GM12878 (cell line): Measurements from ENCODE around the gene ITGA2. TPM values are rescaled to one million over a fixed set of nuclear protein-coding genes. Genes with fewer than 3 reads are reported as not detected.

Source experiments
- ASH2L ChIP-seq: fragments of 300-600, 200-600 bp; sonication (generic); IDR thresholded peaks from 2 replicates; pipeline ENCODE4 v1.6.1; 2017; ENCODE audit warnings: low read depth, mild to moderate bottlenecking, borderline replicate concordance
- BCL11A ChIP-seq: IDR thresholded peaks from 2 replicates; pipeline ENCODE4 v1.6.1; 2011; ENCODE audit warnings: low read depth, low read length
- BCLAF1 ChIP-seq: fragments of 450-650 bp; IDR thresholded peaks from 2 replicates; pipeline ENCODE4 v1.6.1; 2017; ENCODE audit warnings: antibody characterized with exemption, mild to moderate bottlenecking, moderate library complexity
- CHD2 ChIP-seq: IDR thresholded peaks from 2 replicates; pipeline ENCODE4 v1.6.1; 2011; ENCODE audit warnings: low read depth, low read length, improper control_type of control experiment, borderline replicate concordance
- CREB1 ChIP-seq: IDR thresholded peaks from 2 replicates; pipeline ENCODE4 v1.6.1; 2012; ENCODE audit warnings: low read depth, mild to moderate bottlenecking, inconsistent platforms
- HDAC2 ChIP-seq: fragments of 200-600 bp; sonication (generic); IDR thresholded peaks from 2 replicates; pipeline ENCODE4 v1.6.1; 2017
- PAX5 ChIP-seq: IDR thresholded peaks from 2 replicates; pipeline ENCODE4 v1.6.1; 2011; ENCODE audit warnings: low read depth, low read length, borderline replicate concordance
- POU2F2 ChIP-seq: IDR thresholded peaks from 3 replicates; pipeline ENCODE4 v1.6.1; 2011; ENCODE audit warnings: low read depth, mild to moderate bottlenecking, low read length, borderline replicate concordance
- RAD51 ChIP-seq: fragments of 450-650 bp; IDR thresholded peaks from 2 replicates; pipeline ENCODE4 v1.6.1; 2016; ENCODE audit warnings: moderate library complexity, mild to moderate bottlenecking, inconsistent platforms
- RCOR1 ChIP-seq: conservative IDR thresholded peaks from 2 replicates; pipeline ENCODE4 v1.6.1; 2012; ENCODE audit warnings: low read depth, low read length, improper control_type of control experiment
- SMAD1 ChIP-seq: fragments of 450-650 bp; IDR thresholded peaks from 2 replicates; pipeline ENCODE4 v1.6.1; 2018; ENCODE audit warnings: mild to moderate bottlenecking, low read depth; ENCODE audit not compliant: partially characterized antibody
- SMARCA5 ChIP-seq: fragments of 450-650 bp; IDR thresholded peaks from 2 replicates; pipeline ENCODE4 v1.6.1; 2017; ENCODE audit warnings: mild to moderate bottlenecking
- SP1 ChIP-seq: IDR thresholded peaks from one replicate; pipeline ENCODE4 v1.6.1; 2011; ENCODE audit warnings: low read depth, low read length
- SREBF2 ChIP-seq: IDR thresholded peaks from 2 replicates; pipeline ENCODE4 v1.6.1; 2012; ENCODE audit warnings: mild to moderate bottlenecking, low read length
- TBL1XR1 ChIP-seq: IDR thresholded peaks from 2 replicates; pipeline ENCODE4 v1.6.1; 2012; ENCODE audit warnings: low read depth, low read length, improper control_type of control experiment
- TCF12 ChIP-seq: IDR thresholded peaks from 2 replicates; pipeline ENCODE4 v1.6.1; 2011; ENCODE audit warnings: low read depth, mild to moderate bottlenecking, low read length
- TCF3 ChIP-seq: IDR thresholded peaks from 2 replicates; pipeline ENCODE4 v1.6.1; 2012; ENCODE audit warnings: low read depth, mild to moderate bottlenecking, low read length, borderline replicate concordance; ENCODE audit not compliant: insufficient read depth
- USF1 ChIP-seq: IDR thresholded peaks from 2 replicates; pipeline ENCODE4 v1.6.1; 2011; ENCODE audit warnings: borderline replicate concordance, low read depth, mild to moderate bottlenecking, moderate library complexity, mixed read lengths, low read length; ENCODE audit not compliant: insufficient read depth; ENCODE audit errors: extremely low read length
- YBX1 ChIP-seq: fragments of 450-650 bp; IDR thresholded peaks from 2 replicates; pipeline ENCODE4 v1.6.1; 2016; ENCODE audit warnings: antibody characterized with exemption
- YY1 ChIP-seq: IDR thresholded peaks from 2 replicates; pipeline ENCODE4 v1.6.1; 2011; ENCODE audit warnings: low read depth, mild to moderate bottlenecking, low read length
- polyA plus RNA-seq, 11 experiments: library from polyadenylated mRNA; depleted of rRNA in 4 of 11; unstranded in 6 of 11; stranded (reverse) in 5 of 11; fragments of >200 nt; fragmentation: Nextera tagmentation in 4 of 11; fragmentation: Illumina TruSeq in 1 of 11; extraction: Ambion mirVana in 4 of 11; extraction: Trizol in 1 of 11; gene quantifications; 1 replicate in 1 of 11; 2 replicates in 10 of 11; pipeline versions ENCODE4 v1.2.1 to v1.2.3, GENCODE V29; 2011 to 2016; ENCODE audit warnings: inconsistent platforms in 2 of 11, missing spikeins in 2 of 11, low read depth in 1 of 11
- total RNA-seq, 4 experiments: library from RNA; depleted of rRNA in 3 of 4; stranded (reverse); fragments of >200 nt in 3 of 4; fragmentation: Illumina TruSeq in 1 of 4; extraction: Trizol in 1 of 4; gene quantifications; 2 replicates each; pipeline versions ENCODE4 v1.2.1 to v1.2.3, GENCODE V29; 2013 to 2021
- TF ChIP-seq, protein P1 (sequence below): fragments of 450-650 bp; IDR thresholded peaks from 2 replicates; pipeline ENCODE4 v1.6.1; 2018; ENCODE audit warnings: borderline replicate concordance, mild to moderate bottlenecking; ENCODE audit not compliant: partially characterized antibody
- TF ChIP-seq, protein P2 (sequence below): IDR thresholded peaks from 2 replicates; pipeline ENCODE4 v1.6.1; 2011; ENCODE audit warnings: mild to moderate bottlenecking, low read depth, low read length, moderate library complexity; ENCODE audit not compliant: insufficient replicate concordance

Gene ITGA2
- total and polyA plus RNA-seq, 10 of the 15 experiments (the other 5 are each of a cell fraction or from before 2014, with no cell fraction given), result under 0.01 to 0.13 (median 0.03) TPM; not detected in 6

GRCh38 chr5:53041071-53041692, 52.0 kb downstream of the ITGA2 start (continued):
- TF ChIP-seq TCF12, result no peak
- TF ChIP-seq BCLAF1, result no peak
- TF ChIP-seq SMAD1, result no peak
- TF ChIP-seq USF1, result no peak
- TF ChIP-seq, protein P1, sequence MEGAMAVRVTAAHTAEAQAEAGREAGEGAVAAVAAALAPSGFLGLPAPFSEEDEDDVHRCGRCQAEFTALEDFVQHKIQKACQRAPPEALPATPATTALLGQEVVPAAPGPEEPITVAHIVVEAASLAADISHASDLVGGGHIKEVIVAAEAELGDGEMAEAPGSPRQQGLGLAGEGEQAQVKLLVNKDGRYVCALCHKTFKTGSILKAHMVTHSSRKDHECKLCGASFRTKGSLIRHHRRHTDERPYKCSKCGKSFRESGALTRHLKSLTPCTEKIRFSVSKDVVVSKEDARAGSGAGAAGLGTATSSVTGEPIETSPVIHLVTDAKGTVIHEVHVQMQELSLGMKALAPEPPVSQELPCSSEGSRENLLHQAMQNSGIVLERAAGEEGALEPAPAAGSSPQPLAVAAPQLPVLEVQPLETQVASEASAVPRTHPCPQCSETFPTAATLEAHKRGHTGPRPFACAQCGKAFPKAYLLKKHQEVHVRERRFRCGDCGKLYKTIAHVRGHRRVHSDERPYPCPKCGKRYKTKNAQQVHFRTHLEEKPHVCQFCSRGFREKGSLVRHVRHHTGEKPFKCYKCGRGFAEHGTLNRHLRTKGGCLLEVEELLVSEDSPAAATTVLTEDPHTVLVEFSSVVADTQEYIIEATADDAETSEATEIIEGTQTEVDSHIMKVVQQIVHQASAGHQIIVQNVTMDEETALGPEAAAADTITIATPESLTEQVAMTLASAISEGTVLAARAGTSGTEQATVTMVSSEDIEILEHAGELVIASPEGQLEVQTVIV, result no peak
- no peak for TF ChIP-seq TCF3
- TF ChIP-seq TBL1XR1, result no peak
- TF ChIP-seq HDAC2, result no peak
- no peak for TF ChIP-seq RCOR1
- TF ChIP-seq PAX5, result no peak
- peak; percentile 50; the same call in 1 of the 2 replicates for TF ChIP-seq RAD51
- TF ChIP-seq SMARCA5, result no peak
- no peak for TF ChIP-seq POU2F2
- TF ChIP-seq BCL11A, result 0 out of 2 replicates have a peak, but pooled peaks have one; percentile 5
- TF ChIP-seq YY1, result no peak
- TF ChIP-seq ASH2L, result no peak
- no peak for TF ChIP-seq SP1
- TF ChIP-seq, protein P2, sequence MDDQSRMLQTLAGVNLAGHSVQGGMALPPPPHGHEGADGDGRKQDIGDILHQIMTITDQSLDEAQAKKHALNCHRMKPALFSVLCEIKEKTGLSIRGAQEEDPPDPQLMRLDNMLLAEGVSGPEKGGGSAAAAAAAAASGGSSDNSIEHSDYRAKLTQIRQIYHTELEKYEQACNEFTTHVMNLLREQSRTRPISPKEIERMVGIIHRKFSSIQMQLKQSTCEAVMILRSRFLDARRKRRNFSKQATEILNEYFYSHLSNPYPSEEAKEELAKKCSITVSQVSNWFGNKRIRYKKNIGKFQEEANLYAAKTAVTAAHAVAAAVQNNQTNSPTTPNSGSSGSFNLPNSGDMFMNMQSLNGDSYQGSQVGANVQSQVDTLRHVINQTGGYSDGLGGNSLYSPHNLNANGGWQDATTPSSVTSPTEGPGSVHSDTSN, result no peak
- no peak for TF ChIP-seq SREBF2
- TF ChIP-seq CHD2, result no peak
- no peak for TF ChIP-seq CREB1
- no peak for TF ChIP-seq YBX1
